ENCODE results near the gene OVAAL. TPM values are rescaled to one million over a fixed set of nuclear protein-coding genes. Genes with fewer than 3 reads are reported as not detected.

OVAAL gene
- total and polyA plus RNA-seq, 9 of the 15 experiments (the other 6 are each of a cell fraction or from before 2014, with no cell fraction given), result 0.04 to 0.18 (median 0.08) TPM; not detected in 4

- CTCF ChIA-PET (ENCODE audit: low intra/inter-chr PET ratio), result interaction anchor here (1.1 kb wide), 1 partner anchor 334 kb away, joined by 3 read pairs; no protein-coding TSS in a partner anchor
- no peak overlapping the region for H3K9ac ChIP-seq (ENCODE audit: insufficient read depth in 1 of 2, low read depth in 2 of 2, low read length in 2 of 2)
- no peak overlapping the region for H3K27ac ChIP-seq (ENCODE audit: extremely low read depth, low read depth, low read length)
- H3K27me3 ChIP-seq (ENCODE audit: control insufficient read depth in 2 of 2, insufficient read depth in 2 of 2, low read length in 2 of 2), result no peaks in the 10 kb centered on the region
- no TSS peak for BruUV-seq (replicated peaks)
- DNase-seq (ENCODE audit: extremely low read depth in 1 of 4, low spot score in 3 of 4) (no peak), FAIRE-seq (no peak), ATAC-seq (no peak)
- H3K4me2 ChIP-seq (ENCODE audit: insufficient read depth, low read length), result no peak overlapping the region
- no peaks in the 10 kb centered on the region for H4K20me1 ChIP-seq (replicated peaks; ENCODE audit: control insufficient read depth, insufficient read depth, low read length)
- no peaks in the 10 kb centered on the region for H3K36me3 ChIP-seq (ENCODE audit: control insufficient read depth, insufficient read depth, low read length)
- intact Hi-C loops (cut with micrococcal nuclease), result no loop called here
- TF ChIP-seq ZNF778 (CRISPR knock-in tag; IDR thresholded peaks at IDR 0.05) (no peak), BCOR (IDR thresholded peaks at IDR 0.05) (peak; percentile 51; the same call in 1 of the 2 replicates), ZFP36 (IDR thresholded peaks at IDR 0.05; ENCODE audit: low read depth, low read length, partially characterized antibody) (peak; percentile 31), FOXA3 (CRISPR knock-in tag; conservative IDR thresholded peaks at IDR 0.05 in 1 of 2, IDR thresholded peaks at IDR 0.05 in 1 of 2) (no peak), ARID3A (IDR thresholded peaks at IDR 0.05; ENCODE audit: borderline replicate concordance, low read depth, low read length) (no peak), STAG1 (CRISPR knock-in tag; IDR thresholded peaks at IDR 0.05; ENCODE audit: borderline replicate concordance) (no peak)
- no peaks in the 10 kb centered on the region for H3K79me2 ChIP-seq (ENCODE audit: control insufficient read depth, insufficient read depth, low read length)
- peaks cover 9 to 16% of the 10 kb centered on the region in 2 experiments; a peak in 3 of 5 replicates for H3K4me1 ChIP-seq (replicated peaks in 1 of 2; ENCODE audit: control insufficient read depth in 2 of 2, insufficient read depth in 2 of 2, low read length in 2 of 2)
- no peaks in the 10 kb centered on the region for H3K9me3 ChIP-seq (replicated peaks; ENCODE audit: control insufficient read depth, insufficient read depth, low read depth, low read length)
- POLR2A ChIA-PET, result interaction anchor here (0.6 to 1.2 kb wide), 3 partner anchors 103 to 456 kb away, joined by 3 to 6 read pairs (median 3); partner anchors contain the start of gene XPR1
- H2AFZ ChIP-seq (ENCODE audit: low read depth, low read length), result 0 out of 2 replicates have a peak overlapping the region, but pooled peaks have one; percentile 29
- no peak overlapping the region for H3K4me3 ChIP-seq
- in situ Hi-C loops (cut with MboI), result loop anchor here (5.0 kb wide), 1 partner anchor 893 kb away; no protein-coding TSS in a partner anchor
- 75% methylated on average over 11 of the region's 11 CpGs for WGBS (ENCODE audit: insufficient coverage, low coverage, missing lambda C conversion rate)
- no peaks in the 10 kb centered on the region for H3K9me1 ChIP-seq (ENCODE audit: control insufficient read depth, insufficient read depth, low read length)
Measured at GRCh38 chr1:180528868-180529470, 29.8 kb upstream of the OVAAL start.
